ENCODE data around the gene PARVA.

Gene PARVA

DNA sequence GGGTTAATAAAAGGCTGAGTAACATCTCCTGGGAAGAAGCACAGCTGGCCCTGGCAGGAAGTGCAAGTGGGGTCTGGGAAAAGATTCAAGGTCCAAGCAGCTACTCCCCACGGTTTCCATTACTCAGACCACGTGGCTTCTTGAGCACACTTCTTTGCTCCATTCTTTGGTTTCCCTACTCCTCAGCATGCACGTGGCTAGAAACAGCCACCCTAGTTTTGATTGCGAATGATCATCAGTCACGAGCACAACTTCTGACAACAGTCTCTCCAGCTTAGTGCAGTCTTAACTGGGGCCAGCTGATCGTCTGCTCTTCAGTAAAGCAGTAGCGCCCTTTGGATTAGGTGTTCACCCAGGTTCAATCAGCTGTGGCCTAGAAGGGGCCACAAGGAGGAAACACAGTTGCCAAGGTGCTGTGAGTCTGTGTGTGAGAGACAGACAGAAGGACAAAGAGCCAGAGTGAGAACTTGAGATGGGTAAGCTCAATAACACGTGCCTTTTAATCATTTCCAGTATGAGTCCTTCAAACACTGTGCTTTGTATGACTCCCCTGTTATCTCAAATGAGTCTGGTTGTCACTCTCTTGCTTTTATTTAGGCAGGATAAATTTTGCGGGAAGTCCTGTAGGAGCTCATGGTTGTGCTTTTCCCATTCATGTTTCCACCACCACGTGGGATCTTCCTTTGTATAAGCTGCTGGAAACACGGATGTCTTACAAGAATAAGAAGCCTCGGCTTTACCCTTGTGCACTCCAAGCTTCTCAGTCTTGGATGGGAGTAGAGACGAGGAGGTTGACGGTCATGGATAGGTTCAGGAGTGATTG is 901 bp upstream of the PARVA start:
- DNase-seq = peak; percentile 80

DNA sequence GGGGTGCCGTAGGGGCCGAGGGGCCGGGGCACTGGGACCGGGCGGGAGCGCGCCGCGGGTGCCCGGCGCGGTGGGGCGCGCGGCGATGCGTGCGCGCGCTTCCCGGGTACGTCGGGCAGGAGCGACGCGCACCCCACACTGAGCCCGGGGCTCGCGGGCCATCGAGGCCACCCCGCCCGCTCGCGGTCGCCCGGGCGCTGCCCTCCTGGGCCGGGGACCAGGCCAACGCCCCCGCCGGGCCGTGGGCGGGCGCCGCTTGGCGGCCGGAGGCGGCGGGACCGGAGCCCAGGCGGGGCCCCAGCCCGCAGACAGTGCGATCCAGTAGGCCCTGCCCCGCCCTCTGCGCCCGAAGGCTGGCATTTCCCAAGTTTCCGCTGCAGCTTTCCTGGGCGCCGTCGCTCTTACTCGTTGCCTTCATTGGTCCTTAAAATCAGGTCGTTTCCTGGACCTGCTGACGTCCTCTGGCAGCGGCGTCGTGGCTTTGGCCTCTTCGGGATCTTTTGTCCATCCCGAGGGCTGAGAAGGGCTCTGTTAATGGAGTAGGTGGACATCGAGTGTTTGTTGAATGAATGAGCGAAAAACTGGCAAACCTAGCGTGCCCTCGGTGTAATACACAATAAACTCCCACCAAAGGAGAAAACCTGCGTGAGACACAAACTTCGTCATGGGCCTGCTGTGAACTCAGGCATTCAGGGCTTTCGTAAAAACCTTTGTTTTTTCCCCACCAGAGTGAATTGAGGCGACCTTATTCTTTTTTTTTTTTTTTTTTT is 638 bp downstream of the PARVA start:
- peak; percentile 82 for DNase-seq

DNA sequence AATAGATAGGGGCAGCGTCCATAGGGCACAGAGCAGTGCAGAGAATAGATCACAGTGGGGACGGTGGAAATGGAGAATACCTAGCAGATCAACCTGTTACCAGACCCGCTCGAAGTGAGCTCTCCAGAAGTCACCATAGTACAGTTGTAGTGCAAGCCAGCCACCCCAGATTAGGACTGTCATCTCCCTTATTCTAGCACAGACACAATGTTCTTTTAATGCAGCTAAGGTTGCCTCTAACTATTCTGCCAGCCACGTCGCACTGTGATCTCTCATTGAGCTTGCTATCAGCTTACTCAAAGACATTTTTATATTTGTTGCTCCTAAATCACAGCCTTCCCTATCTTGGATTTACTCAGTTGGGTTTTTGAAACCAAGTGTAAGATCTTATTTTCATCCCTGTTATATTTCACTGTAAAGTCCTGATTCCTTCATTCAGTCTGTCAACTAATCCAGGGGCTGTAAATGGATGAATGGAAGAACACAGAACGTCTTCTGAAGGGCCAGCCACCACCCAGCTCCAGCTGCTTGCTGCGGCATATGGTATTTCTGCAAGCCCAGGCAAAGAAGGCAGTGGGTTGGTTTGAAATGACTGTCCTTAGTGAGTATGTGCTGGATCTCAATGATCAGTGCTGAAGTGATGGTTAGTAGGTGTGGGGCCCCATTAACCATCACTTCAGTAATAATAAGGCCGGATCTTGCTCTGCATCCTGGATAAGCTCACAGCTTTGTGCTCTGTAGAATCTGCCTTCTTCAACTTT is 3.4 kb downstream of the PARVA start:
- DNase-seq = no peak

DNA sequence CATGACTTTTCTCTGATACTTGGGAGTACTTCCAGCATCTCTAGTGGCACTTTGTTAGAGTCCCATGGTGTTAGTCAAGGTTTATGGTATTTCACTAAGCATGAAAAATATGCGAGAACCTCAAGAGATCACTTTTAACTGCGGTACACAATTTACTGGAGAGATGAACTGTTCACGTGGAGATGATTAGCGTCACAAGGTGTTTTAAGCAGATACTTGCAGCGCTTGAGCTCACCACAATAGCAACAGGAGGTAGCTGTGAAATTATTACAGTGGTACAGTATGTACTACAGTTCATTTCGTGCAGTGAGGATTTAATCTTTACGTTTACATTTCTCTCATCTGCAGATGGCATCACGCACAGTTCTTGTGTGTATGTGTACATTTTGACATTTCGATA is 4.5 kb downstream of the PARVA start:
- DNase-seq = no peak

DNA sequence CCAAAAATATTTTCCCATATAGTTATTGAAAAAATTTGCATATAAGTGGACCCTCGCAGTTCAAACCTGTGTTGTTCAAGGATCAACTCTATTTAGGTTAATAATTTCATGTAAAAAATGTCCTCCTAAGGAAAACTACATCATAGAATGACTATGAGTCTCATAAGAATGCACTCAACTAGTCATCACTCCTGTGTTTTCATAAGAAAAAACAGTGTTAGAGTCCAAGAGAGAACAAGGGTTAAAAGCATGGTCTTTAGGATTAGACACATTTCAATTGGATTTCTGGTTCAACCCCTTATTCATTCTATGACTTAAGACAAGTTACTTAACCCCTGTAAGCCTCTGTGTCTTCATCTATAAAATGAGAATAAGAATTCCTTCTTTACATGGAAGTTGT is 5.1 kb downstream of the PARVA start:
- no peak for DNase-seq

DNA sequence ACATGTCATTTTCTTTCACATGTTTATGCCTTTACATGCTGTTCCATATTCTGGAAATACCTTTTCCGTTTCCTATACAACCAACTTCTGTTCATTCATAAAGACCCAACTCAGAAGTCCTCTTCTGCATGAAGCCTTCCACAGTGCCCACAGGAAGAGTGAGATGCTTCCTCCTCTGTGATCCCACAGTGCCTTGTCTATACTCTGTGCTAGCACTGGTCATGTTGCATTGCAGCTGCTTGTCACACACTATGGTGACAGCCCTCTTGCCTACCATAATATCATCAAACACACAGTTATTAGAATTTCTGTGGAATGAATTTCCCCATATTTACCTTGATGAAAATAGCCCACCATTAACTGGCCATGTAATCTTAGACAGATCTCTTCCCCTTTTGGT is 8.9 kb downstream of the PARVA start:
- no peak for DNase-seq

DNA sequence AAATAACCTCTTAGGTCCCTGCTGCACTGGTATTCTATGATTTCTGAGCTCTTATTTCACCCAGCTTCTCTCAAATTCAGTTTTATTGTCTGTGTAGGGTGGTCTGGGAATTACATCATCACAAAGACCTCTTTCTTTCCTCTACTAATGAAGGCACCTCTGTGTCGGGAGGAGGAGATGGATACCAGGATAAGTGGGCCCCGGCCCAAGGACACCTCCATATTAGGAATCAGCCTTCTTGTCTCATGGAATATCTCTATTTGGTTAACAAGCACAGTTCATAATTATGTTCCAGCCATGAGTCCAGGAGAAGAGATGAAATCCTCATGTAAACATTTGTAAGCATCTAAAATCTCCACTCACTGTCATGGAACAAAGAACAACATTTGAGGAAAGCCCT is 9.4 kb downstream of the PARVA start:
- DNase-seq = no peak

DNA sequence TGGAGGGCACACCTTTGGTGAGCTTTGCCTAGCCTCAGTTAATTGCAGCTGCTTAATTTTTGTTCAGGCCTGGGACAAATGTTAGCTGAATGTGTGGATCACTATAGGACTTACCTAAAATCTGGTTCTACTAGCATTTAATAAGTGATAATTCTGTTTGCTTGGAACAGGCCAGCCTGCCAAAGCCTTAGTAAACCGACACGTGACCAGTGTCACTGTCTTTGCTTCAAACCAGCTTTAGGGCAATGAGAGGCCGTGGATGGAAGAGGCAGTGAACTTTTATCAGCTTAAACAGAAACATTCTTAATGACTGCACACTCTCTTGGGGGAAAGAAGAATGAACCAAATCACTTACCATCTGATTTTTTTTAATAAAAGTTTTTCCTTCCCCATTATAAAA is 10.8 kb downstream of the PARVA start:
- DNase-seq = no peak

DNA sequence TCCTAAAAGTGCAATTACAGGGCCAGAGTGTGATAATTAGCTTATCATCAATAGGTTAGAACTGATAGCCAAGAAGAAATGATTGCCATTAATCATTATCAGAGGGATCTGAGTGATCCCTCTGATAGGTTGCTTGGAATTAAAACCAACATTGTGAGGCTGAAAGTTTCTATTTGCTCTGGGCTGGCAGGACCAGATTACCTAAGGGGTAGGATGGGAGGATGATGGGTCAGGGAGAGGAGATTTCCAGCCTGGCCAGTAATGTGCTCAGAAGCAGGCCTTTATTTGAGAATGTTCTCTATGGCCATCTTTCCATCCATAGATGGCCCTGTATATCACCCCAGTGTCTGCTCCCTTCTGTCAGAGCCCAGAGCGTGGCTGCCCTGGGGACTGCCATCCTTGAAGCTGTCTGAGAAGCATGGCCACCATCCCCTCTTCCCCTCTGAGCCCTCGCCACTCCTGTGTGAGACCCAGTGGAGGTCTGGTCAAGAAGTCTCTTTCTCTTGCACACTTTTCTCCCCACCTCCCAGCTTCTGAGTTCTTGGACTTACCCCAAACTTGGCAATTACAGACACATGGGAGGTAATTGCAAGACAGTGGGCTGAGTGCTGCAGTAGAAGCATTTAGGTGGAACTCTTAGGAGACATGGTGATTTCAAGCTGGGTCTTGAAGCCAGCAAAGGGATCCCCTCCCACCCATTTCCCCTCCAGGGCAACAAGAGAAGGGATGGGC is 11.7 kb downstream of the PARVA start:
- no peak for DNase-seq

DNA sequence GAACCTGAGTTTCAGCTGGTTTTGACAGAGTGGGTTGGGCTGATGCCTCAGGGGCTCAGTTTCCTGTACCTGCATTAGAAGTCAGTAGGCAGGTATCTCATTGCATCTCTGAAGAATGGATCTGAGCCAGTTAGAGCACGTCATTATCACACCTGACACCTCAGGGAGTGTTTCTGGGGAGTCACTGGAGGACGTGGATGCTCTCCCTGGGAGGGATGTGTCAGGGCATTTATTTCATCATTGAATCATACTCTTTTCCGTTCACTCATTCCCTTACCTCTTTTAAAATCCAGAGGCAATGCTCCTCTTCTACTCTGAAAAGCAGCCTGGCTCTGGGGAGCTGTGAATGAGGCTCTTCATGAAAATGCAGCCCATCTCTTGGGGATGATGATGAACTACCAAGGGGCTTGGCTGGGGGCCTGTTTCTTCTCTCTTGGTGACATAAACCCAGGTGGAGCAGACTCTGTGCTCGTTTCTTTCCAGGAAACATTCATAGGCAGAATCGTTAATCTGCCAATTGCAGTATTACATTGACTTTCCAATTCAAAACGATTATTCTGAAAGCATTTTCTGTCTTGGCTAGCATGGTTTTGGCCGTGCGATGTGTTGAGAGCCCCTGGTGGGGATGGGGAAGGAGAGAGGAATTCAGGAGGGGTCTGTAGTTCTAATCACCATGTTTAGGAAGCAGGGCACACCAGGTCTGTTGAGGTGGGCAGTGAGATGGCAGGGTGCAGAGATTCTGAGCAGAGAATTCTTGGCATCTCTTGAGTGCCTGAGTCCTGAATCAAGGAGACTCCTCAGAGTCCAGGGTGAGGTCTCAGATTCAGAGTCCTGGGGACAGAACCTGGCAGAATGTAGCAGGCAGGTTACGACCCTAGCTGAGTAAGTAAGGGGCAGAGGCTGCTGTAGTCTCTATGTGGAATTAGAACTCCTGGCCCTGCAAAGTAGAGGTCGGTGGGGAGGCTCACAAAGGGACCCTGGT is 12.6 kb downstream of the PARVA start:
- no peak for DNase-seq

DNA sequence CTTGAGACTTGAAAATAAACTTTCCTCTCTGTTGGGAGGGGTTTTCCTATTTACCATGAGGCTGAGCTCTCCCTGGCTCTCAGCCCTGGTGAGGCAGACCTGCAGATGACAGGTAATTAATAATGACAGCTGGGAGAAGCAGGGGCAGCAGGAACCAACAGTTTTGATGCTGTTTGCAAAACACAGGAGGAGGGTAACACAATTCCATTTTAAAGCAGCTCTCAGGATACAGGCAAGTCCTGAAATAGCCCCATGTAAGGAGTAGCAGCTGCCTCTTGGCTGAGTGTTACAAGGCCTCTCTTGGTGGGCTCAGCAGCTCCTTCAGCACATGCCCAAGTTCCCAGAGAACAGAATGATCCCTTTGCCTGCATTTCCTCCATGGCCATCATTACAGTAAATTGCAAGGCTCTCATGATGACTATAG is 13.3 kb downstream of the PARVA start:
- DNase-seq = no peak

DNA sequence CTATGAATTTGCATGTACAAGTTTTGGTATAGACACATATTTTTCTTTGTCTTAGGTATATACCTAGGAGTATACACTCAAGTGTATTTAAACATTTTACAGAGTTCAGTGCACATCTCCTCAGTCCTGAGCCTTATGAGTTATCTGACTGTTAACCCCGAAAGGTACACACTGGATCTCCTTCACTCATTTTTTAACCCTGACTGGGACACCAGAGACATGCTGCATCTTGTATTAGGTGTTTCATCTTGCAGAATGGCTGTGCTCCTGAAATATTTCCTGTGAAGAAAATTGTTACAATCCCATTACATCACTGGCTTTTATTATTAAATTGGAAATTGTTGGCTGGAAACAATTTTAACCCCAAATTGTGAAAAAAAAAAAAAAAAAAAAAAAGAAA is 15.3 kb downstream of the PARVA start:
- no peak for DNase-seq

DNA sequence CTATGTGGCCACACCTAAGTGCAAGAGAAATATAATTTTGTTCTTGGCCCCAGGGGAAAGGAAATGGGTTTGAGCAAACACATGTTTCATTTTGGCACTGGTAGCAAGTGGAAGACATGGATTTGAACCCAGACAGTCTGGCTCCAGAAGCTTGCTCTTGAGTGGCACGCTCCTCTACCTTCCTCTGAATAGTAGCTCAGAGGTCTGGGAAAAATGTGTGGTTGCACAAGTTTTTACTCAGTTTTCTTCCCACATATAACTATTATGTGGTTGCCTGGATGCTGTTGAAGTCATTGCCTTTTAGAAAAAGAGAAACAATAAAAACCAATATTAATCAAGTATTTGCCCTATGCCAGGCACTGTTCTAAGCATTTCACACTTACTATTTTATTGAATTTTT is 16.3 kb downstream of the PARVA start:
- DNase-seq = no peak

DNA sequence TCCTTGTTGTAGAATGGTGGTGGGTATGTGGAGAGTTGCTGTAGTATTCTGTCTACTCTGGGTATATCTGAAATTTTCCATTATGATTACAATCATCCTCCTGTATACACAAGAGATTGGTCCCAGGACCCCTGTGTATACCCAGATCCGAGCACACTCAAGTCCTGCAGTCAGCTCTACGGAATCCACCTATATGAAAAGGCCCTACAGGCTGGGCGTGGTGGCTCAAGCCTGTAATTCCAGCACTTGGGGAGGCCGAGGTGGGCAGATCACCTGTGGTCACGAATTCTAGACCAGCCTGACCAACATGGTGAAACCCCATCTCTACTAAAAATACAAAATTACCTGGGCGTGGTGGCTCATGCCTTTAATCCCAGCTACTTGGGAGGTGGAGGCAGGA is 17.2 kb downstream of the PARVA start:
- DNase-seq = no peak

DNA sequence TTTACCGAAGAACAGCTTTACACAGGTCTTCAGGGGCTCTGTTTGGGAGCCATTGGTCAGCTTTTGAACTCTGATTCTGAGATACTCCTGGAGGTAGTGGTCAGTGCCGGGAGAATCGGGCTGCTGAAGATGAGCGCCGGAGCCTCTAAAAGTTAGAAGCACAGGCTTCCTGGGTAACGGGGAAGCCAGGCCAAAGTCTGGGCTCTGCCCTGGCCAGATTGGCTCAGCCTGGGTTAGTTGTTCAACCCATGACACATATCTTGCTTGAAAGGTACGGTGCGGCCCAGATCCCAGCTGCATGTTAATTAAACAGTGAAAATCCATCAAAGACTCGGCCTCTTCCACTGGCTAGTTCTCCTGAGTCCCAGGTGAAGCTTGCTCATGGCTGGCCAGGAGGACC is 18.0 kb downstream of the PARVA start:
- DNase-seq = no peak

DNA sequence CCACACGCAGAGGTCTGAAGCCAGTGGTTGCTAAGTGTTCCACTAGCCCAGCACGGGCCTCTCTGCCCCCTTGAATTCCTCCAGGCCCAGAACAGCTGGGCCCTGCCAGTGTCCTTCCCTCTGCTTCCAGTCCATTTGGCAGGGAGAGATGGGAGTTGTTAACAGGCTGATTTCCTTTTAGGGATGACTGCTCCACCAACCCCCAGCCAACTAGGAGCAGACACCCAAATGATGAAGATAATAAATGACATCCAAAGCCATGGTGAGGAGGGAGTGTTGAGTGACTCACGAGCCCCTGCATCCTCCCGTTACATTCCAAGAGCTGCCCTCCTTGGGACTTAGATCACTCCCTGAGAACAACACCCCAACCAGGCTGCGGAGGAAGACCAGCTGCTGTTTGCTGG is 20.6 kb downstream of the PARVA start:
- DNase-seq = no peak

DNA sequence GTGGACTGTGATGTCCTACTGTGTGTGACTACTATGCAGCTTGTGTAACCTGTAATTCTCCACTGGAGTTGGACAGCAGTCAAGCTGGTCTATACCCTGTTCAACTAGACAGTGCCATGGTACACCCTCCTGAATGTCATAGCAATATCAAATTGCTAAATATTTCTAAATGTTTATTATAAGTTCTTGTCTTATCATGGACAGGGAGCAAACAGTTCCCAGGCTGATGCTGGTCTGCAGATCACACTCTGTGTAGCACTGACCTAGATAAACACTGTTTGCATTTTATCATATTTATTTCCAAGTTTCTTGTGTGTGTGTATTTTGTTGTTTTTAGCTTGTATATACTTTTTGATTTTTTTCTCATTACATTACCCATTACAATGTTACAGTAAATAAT is 22.0 kb downstream of the PARVA start:
- no peak for DNase-seq

DNA sequence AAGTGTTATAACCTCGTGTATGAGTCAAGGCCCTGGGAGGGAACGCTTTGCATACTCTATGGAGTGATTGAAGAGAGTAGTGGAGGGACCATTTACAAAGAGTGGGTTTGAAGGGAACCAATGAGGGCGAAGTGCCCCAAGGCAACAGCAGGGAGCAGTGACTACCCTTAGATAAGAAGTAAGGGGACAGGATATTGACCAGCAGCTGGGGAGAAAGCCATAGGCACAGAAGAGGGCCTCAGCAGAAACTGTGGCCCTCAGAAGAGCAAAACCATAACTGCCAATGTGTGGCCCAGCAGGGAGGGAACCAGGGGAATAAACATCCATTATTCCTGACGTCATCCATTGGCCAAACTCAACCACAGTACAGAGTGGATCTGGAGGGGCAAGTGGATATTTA is 24.7 kb downstream of the PARVA start:
- DNase-seq = no peak

DNA sequence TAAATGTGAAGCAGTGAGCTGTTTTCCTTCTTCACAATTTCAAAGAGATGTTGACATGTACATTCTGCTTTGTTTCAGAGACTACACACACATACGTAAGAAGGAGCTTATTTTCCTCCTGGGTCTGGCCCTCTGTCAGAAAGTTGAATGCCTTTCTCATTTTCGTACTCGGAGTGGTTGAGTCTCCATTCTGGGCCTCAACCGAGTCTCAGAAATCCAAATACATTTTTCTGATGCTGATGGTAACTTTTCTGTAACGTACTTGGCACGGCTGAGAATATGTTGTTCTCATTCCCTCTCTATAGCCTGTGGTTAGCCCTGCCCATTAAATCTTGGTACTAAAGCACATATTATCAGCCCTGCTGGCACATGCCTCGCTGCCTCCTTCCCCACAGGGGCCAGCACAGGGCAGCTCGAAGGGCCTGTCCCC is 25.3 kb downstream of the PARVA start:
- DNase-seq = no peak

DNA sequence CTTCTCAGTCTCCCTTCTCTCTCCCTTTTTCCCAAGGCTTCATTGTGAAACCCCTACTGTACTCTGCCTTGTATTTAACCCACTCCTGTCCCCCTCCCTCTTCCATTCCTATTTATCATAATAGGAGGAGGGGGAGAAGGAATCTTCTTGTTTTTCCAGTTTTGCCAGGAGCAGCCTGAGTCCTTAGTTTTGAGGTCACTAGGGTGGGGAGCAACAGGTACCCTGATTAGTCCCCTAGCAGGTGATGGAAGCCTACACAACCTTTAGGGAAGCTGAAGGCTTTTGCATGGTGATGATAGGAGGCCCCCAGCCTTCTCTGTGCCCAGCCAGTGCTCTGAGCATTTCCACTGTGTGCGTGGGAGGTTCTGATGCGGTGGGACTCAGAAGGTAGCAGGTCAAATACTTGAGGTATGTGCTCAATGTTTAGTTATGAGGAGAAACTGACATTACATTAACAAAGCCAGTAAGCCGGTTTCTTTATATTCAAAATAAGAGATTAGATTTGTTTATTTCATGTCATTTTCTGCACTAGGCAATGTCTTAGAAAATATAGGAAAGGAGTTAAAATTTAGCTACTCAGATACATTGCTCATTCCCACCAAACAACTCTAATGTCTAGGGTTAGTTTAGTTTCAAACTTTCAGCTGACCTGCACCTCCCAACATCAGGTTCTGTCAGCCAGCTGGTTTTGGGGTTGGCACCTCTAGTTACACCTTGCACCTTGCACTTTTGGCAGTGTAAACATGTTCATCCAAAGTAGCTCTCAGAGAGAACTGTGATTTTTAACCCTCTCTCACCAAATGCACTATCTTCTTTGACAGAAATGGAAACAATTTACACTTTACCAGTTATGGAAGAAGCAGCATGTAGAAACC is 26.0 kb downstream of the PARVA start:
- DNase-seq = no peak

DNA sequence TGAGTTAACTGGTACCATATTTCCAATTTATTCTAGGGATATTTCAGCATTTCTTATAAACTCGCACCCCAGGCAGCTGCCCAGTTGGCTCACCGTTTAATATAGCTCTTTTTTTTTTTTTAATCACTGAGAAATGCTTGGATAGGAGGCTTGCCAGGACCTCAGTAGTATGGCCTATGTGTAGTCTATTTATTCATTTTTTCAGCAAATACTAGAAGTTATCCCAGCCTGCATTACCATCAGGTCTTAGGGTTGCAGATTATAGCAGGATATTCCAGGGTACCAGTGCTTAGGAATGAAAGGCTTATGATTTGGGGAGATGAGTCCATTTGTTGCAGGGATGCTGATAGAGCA is 26.6 kb downstream of the PARVA start:
- DNase-seq = no peak

Data from femur (tissue), 1 donor.